Hepatocyte (in vitro differentiated cells): ENCODE data around the gene CNOT11.

ENCODE experiments used
- CTCF ChIP-seq: fragments of 200-600 bp; sonication (generic); IDR thresholded peaks from 2 replicates; pipeline ENCODE4 v1.5.1; 2016; ENCODE audit warnings: antibody characterized with exemption, mild to moderate bottlenecking; ENCODE audit not compliant: poor library complexity
- EZH2phosphoT487 ChIP-seq: fragments of 200-600 bp; sonication (generic); IDR thresholded peaks from one replicate; pipeline ENCODE4 v1.6.1; 2018; ENCODE audit warnings: antibody characterized with exemption, mild to moderate bottlenecking, low read depth, moderate library complexity; ENCODE audit not compliant: unreplicated experiment, severe bottlenecking

- TF ChIP-seq CTCF (no peak), EZH2phosphoT487 (no peak)
Observed at GRCh38 chr2:101263377-101263800, 10.7 kb downstream of the CNOT11 start.
